ENCODE data around the gene SH3BP4.

Gene SH3BP4

DNA sequence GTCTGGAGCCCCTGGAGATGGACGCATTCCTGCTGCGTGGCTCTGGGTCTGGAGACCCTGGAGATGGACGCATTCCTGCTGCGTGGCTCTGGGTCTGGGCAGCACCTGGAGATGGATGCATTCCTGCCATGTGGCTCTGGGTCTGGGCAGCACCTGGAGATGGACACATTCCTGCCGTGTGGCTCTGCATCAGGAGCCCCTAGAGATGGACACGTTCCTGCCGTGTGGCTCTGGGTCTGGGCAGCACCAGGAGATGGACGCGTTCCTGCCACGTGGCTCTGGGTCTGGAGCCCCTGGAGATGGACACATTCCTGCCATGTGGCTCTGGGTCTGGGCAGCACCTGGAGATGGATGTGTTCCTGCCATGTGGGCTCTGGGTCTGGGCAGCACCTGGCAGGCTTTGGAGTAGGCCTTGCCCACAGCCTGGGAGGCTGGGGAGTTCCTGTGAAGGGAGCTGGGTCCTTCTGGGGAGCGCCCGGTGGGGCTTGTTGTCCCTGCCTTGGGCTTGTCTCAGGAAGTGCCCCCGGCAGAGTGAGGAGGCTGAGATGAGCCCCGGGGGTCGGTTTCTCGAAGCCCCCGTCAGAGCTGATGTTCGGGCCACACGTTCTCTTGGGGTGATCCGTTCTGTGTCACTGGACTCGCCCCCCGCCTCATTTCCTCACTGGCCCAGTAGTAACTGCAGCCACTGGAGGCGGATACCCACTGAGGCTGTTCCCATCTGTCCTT lies 41.0 kb downstream of the SH3BP4 start:
- H3K4me3 ChIP-seq (ENCODE audit: low read depth, low read length) = no peak overlapping the region
- TF ChIP-seq, protein P1, sequence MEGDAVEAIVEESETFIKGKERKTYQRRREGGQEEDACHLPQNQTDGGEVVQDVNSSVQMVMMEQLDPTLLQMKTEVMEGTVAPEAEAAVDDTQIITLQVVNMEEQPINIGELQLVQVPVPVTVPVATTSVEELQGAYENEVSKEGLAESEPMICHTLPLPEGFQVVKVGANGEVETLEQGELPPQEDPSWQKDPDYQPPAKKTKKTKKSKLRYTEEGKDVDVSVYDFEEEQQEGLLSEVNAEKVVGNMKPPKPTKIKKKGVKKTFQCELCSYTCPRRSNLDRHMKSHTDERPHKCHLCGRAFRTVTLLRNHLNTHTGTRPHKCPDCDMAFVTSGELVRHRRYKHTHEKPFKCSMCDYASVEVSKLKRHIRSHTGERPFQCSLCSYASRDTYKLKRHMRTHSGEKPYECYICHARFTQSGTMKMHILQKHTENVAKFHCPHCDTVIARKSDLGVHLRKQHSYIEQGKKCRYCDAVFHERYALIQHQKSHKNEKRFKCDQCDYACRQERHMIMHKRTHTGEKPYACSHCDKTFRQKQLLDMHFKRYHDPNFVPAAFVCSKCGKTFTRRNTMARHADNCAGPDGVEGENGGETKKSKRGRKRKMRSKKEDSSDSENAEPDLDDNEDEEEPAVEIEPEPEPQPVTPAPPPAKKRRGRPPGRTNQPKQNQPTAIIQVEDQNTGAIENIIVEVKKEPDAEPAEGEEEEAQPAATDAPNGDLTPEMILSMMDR (IDR thresholded peaks at IDR 0.05; ENCODE audit: control insufficient read depth, extremely low read depth, insufficient read depth) = no peak
- no peak for DNase-seq (ENCODE audit: low read depth)

DNA sequence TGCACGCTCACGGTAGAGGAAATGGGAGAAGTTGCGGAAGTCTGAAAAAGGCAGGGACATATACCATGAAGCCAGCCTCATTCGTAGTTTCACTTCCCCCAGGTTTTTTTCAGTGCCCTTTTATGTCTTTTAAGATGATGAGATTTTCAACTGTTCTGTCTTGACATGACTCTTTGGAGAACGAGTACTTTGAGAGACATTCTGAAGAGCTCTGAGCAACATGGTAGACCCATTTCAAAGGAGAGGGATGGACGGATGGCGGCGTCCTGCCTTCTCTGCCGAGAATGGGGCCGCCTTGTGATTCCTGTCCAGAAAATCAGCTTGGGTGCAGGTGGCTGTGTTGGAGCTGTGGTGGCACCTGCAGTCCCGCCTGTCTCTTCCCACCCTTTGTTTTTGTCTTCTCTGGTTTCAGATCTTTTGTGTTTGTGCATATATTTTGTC lies 41.7 kb downstream of the SH3BP4 start:
- no peak for DNase-seq (ENCODE audit: low read depth)
- TF ChIP-seq, protein P1 (IDR thresholded peaks at IDR 0.05; ENCODE audit: control insufficient read depth, extremely low read depth, insufficient read depth) = no peak
- no peak overlapping the region for H3K4me3 ChIP-seq (ENCODE audit: low read depth, low read length)

DNA sequence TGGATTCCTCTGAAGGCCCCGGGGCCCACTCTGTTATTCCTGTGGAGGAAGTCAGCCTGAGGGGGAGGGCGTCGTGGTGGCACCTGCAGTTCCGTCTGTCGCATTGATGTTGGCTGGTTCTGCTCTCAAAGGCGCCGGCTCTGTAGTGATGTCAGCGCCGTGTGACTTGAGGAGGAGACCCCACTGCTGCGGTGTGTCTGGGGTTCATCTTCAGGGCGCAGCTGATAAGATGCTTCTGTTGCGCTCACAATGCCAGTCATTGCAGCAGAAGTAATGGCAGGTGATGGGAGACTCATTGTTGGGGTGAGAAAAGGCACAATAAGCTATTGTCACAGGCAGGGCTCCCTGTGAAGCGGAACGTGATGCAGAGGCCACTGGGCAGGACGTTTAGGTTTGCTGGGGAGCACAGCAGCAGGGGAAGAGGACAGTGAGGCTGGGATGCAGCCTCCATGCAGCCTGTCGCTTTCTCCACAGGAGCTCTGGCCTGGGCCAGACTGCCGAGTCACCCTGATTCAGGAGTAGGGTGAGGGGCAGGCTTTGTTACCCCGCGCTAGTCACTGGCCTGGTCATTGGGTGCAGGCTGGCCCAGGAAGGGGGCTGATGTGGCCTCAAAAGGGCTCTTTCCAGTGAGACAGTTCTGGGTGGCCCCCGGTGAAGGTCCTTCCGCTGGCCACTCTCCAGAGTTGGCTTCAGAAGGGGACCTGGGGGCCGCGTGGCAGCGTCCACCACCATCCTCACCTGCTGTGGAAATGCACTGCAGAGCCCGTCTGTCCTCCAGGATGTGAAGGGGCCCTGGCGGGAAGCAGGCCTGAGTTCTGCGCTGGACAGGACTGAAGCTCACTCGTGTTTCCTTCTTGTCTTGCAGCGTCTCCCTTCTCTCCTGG lies 42.9 kb downstream of the SH3BP4 start:
- no peak overlapping the region for H3K4me3 ChIP-seq (ENCODE audit: low read depth, low read length)
- TF ChIP-seq, protein P1 (IDR thresholded peaks at IDR 0.05; ENCODE audit: control insufficient read depth, extremely low read depth, insufficient read depth) = no peak
- no peak for DNase-seq (ENCODE audit: low read depth)

DNA sequence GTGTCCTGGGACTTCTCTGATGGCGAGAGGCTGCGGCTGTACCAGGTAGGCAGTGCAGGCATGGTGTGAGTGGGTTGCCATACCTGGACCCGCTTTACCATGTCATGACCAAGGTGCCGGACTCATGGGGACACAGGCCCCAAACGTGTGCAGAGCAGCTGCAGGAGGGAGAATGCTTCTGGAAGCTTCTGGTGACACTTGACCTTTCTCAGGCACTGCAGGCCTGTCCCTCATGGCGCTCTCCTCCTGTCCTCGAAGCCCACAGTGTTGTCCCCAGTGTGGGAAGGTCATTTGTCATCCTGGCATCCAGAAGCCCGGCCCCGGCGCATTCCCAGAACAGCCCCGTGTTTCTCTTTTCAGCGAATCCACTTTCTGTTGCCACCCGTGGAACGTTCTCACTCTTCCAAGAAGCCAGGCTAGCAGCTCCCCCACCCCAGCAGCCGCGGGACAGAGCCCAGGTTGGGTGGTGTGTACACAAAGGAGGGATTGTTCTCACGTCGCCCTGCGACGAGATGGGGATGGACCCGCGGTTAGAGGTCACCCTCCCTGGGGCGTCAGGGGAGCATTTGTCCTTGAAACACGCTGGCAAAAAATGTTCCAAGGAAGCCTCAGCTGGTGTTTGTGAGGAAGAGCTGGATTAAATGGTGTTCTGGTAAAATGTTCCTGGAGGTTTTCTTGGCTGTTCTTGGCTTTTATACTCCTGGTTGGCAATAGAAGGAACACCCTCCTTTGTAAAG lies 43.7 kb downstream of the SH3BP4 start:
- DNase-seq (ENCODE audit: low read depth) = no peak
- H3K4me3 ChIP-seq (ENCODE audit: low read depth, low read length) = no peak overlapping the region
- TF ChIP-seq, protein P1 (IDR thresholded peaks at IDR 0.05; ENCODE audit: control insufficient read depth, extremely low read depth, insufficient read depth) = no peak

DNA sequence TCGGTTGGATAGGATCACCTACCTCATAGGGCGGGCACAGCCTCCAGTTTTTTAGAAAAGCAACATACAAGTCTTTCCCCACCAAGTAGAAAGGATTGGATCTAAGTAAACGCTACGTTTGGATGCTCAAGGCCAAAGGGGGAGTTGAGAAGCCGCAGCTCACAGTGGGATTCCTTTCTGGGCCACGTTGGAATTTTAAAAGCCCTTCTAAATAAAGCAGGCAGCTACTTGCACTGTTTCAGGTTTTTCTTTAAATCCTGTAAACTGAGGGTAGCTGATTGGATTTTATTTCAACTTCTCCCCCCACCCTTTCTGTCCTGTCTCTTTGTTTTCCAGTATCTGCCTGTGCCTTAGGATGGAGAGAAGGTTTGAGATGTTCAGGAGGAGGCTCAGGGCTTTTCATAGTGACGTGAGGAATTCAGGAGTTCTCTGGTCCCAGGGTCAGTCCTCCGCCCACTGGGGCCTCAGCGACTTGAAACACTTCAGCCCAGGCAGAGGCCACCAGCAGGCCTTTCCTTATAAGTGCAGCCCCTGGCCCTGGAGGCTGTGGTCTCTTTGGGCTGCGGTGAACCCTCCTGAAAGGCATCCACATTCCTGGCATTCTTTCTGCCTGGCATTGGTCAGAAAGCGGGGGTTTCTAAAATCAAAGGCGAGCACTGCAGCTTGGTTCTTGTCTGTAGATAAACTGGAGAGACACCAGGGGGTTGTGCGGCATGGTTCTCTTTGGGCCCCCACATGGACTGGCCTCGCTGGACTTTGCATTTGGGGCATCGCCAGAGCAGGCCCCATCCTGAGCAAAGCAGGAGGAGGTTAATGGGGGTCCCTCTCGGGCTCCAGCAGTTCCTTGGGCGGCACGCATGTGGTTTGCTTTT lies 44.5 kb downstream of the SH3BP4 start:
- H3K4me3 ChIP-seq (ENCODE audit: low read depth, low read length) = no peak overlapping the region

More for the DNA sequence above, 44.5 kb downstream of the SH3BP4 start:
- TF ChIP-seq, protein P1 (IDR thresholded peaks at IDR 0.05; ENCODE audit: control insufficient read depth, extremely low read depth, insufficient read depth) = no peak
- no peak for DNase-seq (ENCODE audit: low read depth)

Measured in LNCaP clone FGC (cell line).